ENCODE data around the gene OR5H2.
"Not testable (repeated sequence)": the region's sequence is repeated elsewhere in the genome, so short reads cannot be mapped to it uniquely, and the experiment has no call there.

The OR5H2 gene

DNA sequence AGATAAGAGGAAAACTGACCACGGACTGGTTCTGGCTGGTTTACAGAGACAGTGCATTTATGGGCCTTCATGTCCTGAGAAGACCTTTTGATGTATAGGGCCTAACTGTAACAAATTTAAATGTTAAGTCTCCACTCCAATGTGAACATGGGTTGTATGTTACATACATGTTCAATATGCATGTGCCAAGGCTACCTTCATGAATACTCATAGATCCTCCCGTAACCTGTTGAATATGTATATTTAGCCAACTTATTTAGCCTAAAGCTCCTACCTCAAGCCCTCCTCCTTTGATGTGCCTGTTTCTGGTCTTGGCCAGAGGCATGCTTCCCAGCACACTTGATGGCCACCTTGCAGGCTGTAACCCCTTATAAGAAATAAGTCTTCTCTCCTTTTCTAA is at the start of gene OR5H2:
Gene OR5H2 (plus strand): TSS at position 301 of the 400 bp plus-strand sequence. CDS start 398 bp downstream, outside the sequence.
- TF ChIP-seq, protein P1, sequence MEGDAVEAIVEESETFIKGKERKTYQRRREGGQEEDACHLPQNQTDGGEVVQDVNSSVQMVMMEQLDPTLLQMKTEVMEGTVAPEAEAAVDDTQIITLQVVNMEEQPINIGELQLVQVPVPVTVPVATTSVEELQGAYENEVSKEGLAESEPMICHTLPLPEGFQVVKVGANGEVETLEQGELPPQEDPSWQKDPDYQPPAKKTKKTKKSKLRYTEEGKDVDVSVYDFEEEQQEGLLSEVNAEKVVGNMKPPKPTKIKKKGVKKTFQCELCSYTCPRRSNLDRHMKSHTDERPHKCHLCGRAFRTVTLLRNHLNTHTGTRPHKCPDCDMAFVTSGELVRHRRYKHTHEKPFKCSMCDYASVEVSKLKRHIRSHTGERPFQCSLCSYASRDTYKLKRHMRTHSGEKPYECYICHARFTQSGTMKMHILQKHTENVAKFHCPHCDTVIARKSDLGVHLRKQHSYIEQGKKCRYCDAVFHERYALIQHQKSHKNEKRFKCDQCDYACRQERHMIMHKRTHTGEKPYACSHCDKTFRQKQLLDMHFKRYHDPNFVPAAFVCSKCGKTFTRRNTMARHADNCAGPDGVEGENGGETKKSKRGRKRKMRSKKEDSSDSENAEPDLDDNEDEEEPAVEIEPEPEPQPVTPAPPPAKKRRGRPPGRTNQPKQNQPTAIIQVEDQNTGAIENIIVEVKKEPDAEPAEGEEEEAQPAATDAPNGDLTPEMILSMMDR (conservative IDR thresholded peaks at IDR 0.05): no peak
- no peak within 1 kb of the TSS for H3K27ac ChIP-seq

DNA sequence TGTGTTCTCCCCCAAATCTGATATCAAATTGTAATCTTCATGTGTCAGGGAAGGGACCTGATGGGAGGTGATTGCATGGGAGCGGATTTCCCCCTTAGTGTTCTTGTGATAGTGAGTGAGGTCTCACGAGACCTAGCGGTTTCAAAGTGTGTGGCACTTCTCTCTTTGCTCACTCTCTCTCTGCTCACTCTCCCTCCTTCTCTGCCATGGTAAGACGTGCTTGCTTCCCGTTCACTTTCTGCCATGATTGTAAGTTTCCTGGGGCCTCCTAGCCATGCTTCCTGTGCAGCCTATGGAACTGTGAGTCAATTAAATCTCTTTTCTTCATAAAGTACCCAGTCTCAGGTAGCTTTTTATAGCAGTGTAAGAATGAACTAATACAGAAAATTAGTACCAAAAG is 48.8 kb upstream of the OR5H2 start:
- TF ChIP-seq, protein P1 (conservative IDR thresholded peaks at IDR 0.05): no peak

DNA sequence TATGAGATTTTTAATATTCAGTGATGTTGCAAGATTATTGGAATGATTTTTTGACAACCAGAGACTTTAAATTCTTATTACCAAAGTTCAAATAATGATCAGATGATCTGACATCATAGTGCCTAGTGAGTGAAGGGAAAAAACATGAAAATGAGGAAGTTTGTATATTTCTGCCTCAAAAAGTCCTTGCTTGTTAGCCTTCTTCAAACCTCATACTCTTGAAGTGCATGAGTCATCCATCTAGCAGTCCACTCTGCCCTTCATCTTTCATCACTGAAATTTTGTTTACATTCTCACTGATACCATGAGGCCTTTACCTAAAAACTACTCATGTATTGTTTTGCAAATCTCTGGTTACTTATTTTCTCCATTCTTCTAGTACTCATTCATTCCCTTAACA is 42.2 kb upstream of the OR5H2 start:
- TF ChIP-seq, protein P1 (conservative IDR thresholded peaks at IDR 0.05): no peak
- H3K27ac ChIP-seq: no peak overlapping the region

More for the DNA sequence above, 48.8 kb upstream of the OR5H2 start:
- no peak overlapping the region for H3K27ac ChIP-seq

DNA sequence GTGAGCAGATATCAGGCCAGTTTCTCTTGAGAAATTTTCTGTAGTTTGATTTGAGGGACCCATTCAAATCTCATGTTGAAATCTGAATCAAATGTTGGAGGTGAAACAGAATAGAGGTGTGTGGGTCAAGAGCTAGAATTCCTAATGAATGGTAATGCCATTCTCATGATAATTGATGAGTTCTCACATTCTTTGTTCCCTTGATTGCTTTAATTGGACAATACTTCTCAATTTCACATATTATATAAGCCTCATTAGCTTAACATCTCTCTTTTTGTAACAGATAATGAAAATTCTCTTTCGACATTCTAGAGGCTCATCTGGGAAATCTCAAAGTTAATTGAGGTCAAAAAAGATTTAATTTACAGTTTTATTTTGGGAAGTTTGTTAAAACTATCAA is 40.1 kb upstream of the OR5H2 start:
- no peak overlapping the region for H3K27ac ChIP-seq
- TF ChIP-seq, protein P1 (conservative IDR thresholded peaks at IDR 0.05): no peak

DNA sequence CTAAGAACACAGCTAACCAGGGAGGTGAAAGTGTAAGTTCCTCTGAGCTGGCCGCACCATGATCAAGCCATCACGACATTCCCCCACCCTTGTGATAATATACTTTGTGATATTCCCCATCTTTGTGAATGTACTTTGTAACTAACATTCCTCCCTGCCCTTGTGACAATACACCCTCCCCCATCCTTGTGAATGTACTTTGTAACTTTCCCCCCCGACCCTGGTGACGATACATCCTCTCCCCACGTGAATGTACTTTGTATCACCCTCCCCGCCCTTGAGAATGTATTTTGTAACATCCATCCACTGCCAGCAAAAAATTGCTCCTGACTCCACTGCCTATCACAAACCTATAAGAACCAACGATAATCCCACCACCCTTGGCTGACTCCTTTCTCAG is 38.5 kb upstream of the OR5H2 start:
- H3K27ac ChIP-seq: no peak overlapping the region
- TF ChIP-seq, protein P1 (conservative IDR thresholded peaks at IDR 0.05): no peak

DNA sequence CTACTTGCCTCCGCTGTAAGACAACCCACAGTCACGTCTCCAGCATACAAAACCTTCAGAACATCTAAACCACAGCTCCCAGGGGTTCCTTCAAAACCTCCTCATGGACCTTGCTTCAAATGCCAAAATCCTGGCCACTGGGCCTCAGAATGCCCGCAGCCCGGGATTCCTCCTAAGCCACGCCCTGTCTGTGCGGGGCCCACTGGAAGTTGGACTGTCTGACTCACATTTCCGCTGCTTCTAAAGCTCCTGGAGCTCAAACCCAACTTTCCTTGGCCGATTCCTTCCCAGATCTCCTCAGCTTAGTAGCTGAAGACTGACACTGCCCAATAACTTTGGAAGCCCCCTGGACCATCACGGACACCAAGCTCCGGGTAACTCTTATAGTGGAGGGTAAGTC is 36.2 kb upstream of the OR5H2 start:
- TF ChIP-seq, protein P1 (conservative IDR thresholded peaks at IDR 0.05): no peak
- H3K27ac ChIP-seq: no peak overlapping the region

DNA sequence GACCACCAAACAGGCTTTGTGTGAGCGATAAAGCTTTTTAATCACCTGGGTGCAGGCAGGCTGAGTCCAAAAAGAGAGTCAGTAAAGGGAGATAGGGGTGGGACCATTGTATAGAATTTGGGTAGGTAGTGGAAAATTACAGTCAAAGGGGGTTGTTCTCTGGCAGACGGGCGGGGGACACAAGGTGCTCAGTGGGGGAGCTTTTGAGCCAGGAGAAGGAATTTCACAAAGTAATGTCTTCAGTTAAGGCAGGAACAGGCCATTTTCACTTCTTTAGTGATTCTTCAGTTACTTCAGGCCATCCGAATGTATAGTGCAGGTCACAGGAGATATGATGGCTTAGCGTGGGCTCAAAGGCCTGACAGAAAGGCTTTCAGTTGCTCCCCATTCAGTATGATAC is 26.3 kb upstream of the OR5H2 start:
- H3K27ac ChIP-seq: not testable (repeated sequence)

DNA sequence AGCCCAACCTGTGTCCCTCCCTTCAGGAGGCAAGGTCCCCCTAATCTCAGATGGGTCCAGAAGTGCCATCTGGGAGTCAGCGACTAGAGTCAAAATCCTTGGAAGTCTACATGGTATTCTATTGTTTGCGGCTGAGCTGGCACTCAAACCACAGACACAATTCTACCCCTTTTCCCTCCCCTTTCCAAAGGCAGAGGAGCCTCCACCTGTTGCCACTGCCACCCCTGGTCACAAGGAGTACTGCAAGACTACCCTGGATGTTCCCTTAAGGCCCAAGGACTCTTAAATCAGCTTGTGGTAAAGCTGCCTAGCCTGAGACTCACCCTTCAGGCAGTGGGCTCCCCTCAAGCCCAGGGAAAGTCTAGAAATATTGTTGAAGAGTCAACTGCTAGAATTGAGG is 22.6 kb upstream of the OR5H2 start:
- TF ChIP-seq, protein P1 (conservative IDR thresholded peaks at IDR 0.05): no peak
- no peak overlapping the region for H3K27ac ChIP-seq
